Colonic mucosa (tissue), 4 donors: Measurements from ENCODE around the gene CCDC91. TPM values are rescaled to one million over a fixed set of nuclear protein-coding genes. Genes with fewer than 3 reads are reported as not detected.

Experiments used
- DNase-seq: peaks from one replicate; pipeline ENCODE4 v3.0.0-alpha.2; 2020
- H3K27ac ChIP-seq: fragments of 200-600 bp; one replicate; pipeline ENCODE4 v1.8.0; 2021
- H3K27me3 ChIP-seq: fragments of 200-600 bp; one replicate; pipeline ENCODE4 v1.8.0; 2021
- H3K36me3 ChIP-seq: fragments of 200-600 bp; one replicate; pipeline ENCODE4 v1.8.0; 2021
- H3K4me1 ChIP-seq: fragments of 200-600 bp; one replicate; pipeline ENCODE4 v1.8.0; 2021; ENCODE audit warnings: mild to moderate bottlenecking
- H3K4me3 ChIP-seq: fragments of 200-600 bp; one replicate; pipeline ENCODE4 v1.8.0; 2021
- H3K9ac ChIP-seq, 2 donors: one replicate each; pipeline ENCODE4 v1.7.0; 2013; ENCODE audit warnings: control low read depth in 2 of 2, low read depth in 2 of 2, low read length in 2 of 2
- H3K9me3 ChIP-seq: fragments of 200-600 bp; one replicate; pipeline ENCODE4 v1.8.0; 2021
- intact Hi-C: fragments of 100-400 bp; cut with DNase I; formaldehyde crosslinking; loops from one replicate; pipeline ENCODE4 v1.14.1; 2022
- total RNA-seq, 2 donors: library from RNA; stranded (reverse); fragmentation: NEBNext Ultra II Directional in 1 of 2; extraction: Animal tissue kit (Norgen Biotek cat#: 25700) in 1 of 2; gene quantifications; one replicate each; pipeline ENCODE4 v1.2.1, GENCODE V29; 2021
- TF ChIP-seq, protein P1 (sequence below): fragments of 200-600 bp; IDR thresholded peaks from one replicate; pipeline ENCODE4 v1.8.0; 2022; ENCODE audit warnings: antibody characterized with exemption, mild to moderate bottlenecking
- donor health status: healthy.
- donor health status: DM: no; HTN: no; CAD: no.
- donor health status: DM: no; HTN: no; CAD: no.

Gene CCDC91
- total RNA-seq, 2 donors from 2014 or later = 15.6 to 20.5 TPM

DNA sequence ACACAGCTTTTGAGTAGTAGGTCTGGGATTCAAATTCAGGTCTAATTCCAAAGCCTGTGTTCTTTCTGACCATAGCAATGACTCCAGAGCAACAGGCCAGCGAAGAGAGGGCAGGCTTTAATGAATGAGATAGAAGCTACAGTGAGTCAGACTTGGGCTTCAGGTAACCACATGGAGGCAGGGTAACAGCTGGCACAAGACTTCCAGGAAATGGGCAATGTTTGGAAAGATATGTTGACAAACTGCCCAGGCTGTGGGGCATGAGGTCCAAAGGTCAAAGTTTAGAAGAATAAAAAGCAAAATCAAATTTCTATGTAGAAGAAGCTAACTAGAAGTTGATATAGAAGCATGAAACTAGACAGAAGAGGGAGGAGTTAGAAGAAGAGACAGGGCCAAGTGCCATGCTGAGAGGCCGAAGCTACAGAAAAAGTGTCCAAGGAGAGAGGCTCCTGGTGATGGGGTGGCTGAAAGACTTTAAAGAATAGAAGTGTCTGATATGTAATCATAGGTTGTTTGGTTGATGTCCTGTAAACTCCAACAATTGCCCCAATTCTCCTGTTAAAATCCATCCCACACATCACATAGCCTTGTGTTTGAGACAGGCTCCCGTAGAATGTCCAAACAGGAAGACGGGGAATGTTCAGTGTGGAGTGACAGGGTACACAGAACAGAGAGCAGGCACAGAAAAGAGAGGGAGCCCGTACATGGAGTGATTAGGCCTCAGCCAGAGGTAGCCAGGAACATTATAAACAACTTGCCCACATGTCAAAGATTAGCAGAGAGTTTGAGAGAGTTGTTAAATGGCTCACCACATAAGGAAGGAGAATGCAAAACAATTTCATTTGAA, 384.7 kb downstream of the CCDC91 start:
- Histone ChIP-seq H3K36me3 (no peaks in the 10 kb centered on the region), H3K4me1 (no peaks in the 10 kb centered on the region), H3K27ac (no peak overlapping the region), H3K27me3 (no peaks in the 10 kb centered on the region), H3K9me3 (no peaks in the 10 kb centered on the region), H3K4me3 (no peak overlapping the region), H3K9ac (no peak overlapping the region)
- peak; percentile 57 for DNase-seq
- TF ChIP-seq, protein P1, sequence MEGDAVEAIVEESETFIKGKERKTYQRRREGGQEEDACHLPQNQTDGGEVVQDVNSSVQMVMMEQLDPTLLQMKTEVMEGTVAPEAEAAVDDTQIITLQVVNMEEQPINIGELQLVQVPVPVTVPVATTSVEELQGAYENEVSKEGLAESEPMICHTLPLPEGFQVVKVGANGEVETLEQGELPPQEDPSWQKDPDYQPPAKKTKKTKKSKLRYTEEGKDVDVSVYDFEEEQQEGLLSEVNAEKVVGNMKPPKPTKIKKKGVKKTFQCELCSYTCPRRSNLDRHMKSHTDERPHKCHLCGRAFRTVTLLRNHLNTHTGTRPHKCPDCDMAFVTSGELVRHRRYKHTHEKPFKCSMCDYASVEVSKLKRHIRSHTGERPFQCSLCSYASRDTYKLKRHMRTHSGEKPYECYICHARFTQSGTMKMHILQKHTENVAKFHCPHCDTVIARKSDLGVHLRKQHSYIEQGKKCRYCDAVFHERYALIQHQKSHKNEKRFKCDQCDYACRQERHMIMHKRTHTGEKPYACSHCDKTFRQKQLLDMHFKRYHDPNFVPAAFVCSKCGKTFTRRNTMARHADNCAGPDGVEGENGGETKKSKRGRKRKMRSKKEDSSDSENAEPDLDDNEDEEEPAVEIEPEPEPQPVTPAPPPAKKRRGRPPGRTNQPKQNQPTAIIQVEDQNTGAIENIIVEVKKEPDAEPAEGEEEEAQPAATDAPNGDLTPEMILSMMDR = no peak
- intact Hi-C loops = no loop called here

DNA sequence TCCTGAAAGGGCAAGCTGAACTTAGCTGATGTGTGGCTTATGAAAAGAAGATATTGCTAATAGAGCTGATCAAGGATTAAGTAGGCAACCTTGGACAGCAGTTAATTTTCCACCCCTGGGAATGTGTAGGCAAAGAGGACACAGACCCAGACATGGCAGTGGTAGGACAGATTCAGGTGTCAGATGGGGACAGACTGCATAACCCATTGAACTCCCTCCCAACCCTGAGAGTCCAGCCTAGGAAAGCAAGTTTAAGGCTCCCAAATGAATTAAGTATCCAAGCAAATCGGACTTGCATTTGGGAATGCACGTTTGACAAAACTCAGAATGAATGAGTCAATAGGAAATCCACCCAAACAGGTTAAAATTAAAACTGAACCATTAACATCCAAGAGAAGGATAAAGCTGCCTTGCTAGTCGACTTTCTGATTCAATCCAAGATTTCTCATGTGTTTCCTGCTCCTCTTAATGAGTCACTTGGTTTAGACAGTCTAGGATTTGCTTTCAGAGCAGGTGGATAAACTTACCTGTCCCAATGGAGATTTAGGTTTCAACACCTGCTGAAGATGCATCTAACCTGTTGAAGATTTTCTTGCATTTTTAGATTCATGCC, 385.4 kb downstream of the CCDC91 start:
- no peak for DNase-seq
- Histone ChIP-seq H3K27ac (no peak overlapping the region), H3K36me3 (no peaks in the 10 kb centered on the region), H3K9ac (no peak overlapping the region), H3K4me1 (no peaks in the 10 kb centered on the region), H3K9me3 (no peaks in the 10 kb centered on the region), H3K4me3 (no peak overlapping the region), H3K27me3 (no peaks in the 10 kb centered on the region)
- TF ChIP-seq, protein P1 = no peak
- intact Hi-C loops = no loop called here

DNA sequence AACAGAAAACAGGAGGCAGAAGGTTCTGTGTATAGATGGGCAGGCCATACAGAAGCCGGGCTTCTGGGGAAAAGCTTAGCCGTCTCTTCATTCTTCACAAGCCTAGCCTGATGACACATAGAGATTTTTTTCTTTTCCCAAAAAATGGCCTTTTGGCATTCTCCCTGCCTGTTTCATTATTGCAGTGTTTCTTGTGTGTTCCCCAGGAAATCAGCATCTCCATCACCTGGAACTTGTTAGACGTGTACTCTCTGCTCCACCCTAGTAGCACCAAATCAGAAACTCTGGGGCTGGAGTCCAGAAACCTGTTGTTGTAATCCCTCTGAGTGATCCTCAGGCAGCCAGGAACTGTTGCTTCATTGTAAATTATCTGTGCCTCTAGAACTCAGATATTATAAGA, 388.1 kb downstream of the CCDC91 start:
- Histone ChIP-seq H3K27me3 (no peaks in the 10 kb centered on the region), H3K4me1 (no peaks in the 10 kb centered on the region), H3K36me3 (no peaks in the 10 kb centered on the region), H3K27ac (no peak overlapping the region), H3K4me3 (no peak overlapping the region), H3K9ac (no peak overlapping the region), H3K9me3 (no peaks in the 10 kb centered on the region)
- intact Hi-C loops = no loop called here
- TF ChIP-seq, protein P1 = no peak
- DNase-seq = no peak

DNA sequence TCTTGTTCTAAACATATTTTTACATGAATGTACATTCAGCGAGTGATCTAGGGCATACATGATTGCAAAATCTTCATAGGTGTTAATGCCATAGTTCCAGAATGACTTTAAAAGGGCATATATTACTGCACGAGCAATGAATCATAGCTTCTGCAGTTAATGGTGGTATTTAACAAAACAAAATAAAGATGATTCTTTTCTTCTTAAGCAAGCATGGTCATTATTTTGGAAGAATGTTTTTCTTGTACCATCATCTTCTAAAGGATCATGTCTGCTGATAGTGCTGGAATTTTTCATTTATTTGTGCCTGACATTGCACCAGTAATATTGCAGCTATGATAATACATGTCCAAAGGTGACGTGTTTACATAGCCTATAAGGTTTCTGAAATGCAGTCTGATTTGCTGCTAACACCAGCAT, 388.6 kb downstream of the CCDC91 start:
- Histone ChIP-seq H3K27ac (no peak overlapping the region), H3K9ac (no peak overlapping the region), H3K36me3 (no peaks in the 10 kb centered on the region), H3K4me3 (no peak overlapping the region), H3K27me3 (no peaks in the 10 kb centered on the region), H3K9me3 (no peaks in the 10 kb centered on the region), H3K4me1 (no peaks in the 10 kb centered on the region)
- DNase-seq = no peak
- intact Hi-C loops = no loop called here
- TF ChIP-seq, protein P1 = no peak

DNA sequence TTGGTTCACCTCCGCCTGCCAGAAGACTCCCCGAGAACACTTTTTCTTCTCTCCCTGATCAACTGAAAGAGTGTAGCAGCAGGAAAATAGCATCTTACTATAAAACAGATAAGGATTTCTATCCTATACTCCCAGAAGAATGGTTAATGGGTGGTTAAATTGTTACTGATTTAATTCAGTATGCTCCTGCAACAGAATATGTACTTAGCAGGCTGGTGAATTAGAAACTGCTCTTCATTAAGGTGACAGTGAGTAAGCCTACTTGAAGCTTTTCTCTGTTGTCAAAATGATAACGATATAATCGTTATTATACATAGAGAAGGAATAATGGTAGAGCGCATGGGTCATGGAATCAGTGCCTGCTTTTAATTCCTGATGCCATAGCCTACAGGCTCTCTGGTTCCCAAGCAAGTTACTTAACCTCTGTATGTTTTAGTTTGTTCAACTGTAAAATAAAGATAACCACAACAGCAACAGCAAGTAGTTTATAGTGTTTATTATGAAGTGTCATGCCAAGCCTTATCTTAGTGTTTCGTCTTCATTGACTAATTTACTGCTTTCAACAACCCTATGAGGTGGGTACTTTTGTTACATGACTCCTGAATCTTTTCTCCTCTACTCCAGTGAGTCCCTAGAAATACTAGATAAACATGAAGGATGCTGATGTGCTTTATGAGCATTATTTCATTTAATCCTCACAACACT, 392.6 kb downstream of the CCDC91 start:
- no peak overlapping the region for H3K9ac ChIP-seq
- H3K4me3 ChIP-seq = no peak overlapping the region
- DNase-seq = no peak
- H3K27ac ChIP-seq = no peak overlapping the region
- no peaks in the 10 kb centered on the region for H3K36me3 ChIP-seq
- TF ChIP-seq, protein P1 = no peak
- no peaks in the 10 kb centered on the region for H3K9me3 ChIP-seq
- no peaks in the 10 kb centered on the region for H3K4me1 ChIP-seq
- no peaks in the 10 kb centered on the region for H3K27me3 ChIP-seq
- intact Hi-C loops = no loop called here
